Measurements from ENCODE around the gene SLC8A3. TPM values are rescaled to one million over a fixed set of nuclear protein-coding genes. Genes with fewer than 3 reads are reported as not detected.

Gene SLC8A3
- total RNA-seq, 1 experiment from 2014 or later, result not detected

GRCh38 chr14:70123796-70124195 is 65.0 kb downstream of the SLC8A3 start:
- ChIA-PET POLR2A (no interaction called here), CTCF (interaction anchor here (0.7 kb wide), 1 partner anchor 12 kb away, joined by 3 read pairs; no protein-coding TSS in a partner anchor)
- H3K27me3 ChIP-seq (replicated peaks; ENCODE audit: control insufficient read depth, insufficient read depth, low read length), result no peaks in the 10 kb centered on the region
- H3K4me3 ChIP-seq (ENCODE audit: low read depth, low read length), result no peak overlapping the region
- TF ChIP-seq CTCF (IDR thresholded peaks at IDR 0.05; ENCODE audit: insufficient read depth in 1 of 2, low read depth in 1 of 2, low read length in 1 of 2, severe bottlenecking in 1 of 2, unreplicated experiment in 1 of 2), result no peak
- intact Hi-C loops (cut with micrococcal nuclease; ENCODE audit: unreplicated experiment), result no loop called here
- BruUV-seq (replicated peaks), result no TSS peak
- Mint-ChIP-seq H3K9me3 (ENCODE audit: unreplicated experiment) (no peaks in the 10 kb centered on the region), H3K4me1 (ENCODE audit: low read depth, unreplicated experiment) (no peaks in the 10 kb centered on the region), H3K27ac (ENCODE audit: unreplicated experiment) (no peak overlapping the region), H3K27me3 (ENCODE audit: insufficient read depth, unreplicated experiment) (peaks cover 14% of the 10 kb centered on the region), H3K36me3 (ENCODE audit: insufficient read depth, unreplicated experiment) (no peaks in the 10 kb centered on the region), H3K4me3 (ENCODE audit: unreplicated experiment) (no peak overlapping the region)
- H3K9me3 ChIP-seq, result no peaks in the 10 kb centered on the region
- no peaks in the 10 kb centered on the region for H3K4me1 ChIP-seq
- no peak for DNase-seq
- no peaks in the 10 kb centered on the region for H3K36me3 ChIP-seq (ENCODE audit: control insufficient read depth, insufficient read depth, low read length)

- ChIA-PET POLR2A (no interaction called here), CTCF (no interaction called here)
- Histone ChIP-seq H3K27me3 (replicated peaks; ENCODE audit: control insufficient read depth, insufficient read depth, low read length) (no peaks in the 10 kb centered on the region; the same call in 1 of the 2 replicates), H3K4me1 (no peaks in the 10 kb centered on the region), H3K9me3 (no peaks in the 10 kb centered on the region), H3K4me3 (ENCODE audit: low read depth, low read length) (no peak overlapping the region), H3K36me3 (ENCODE audit: control insufficient read depth, insufficient read depth, low read length) (no peaks in the 10 kb centered on the region)
- no TSS peak for BruUV-seq (replicated peaks)
- no peaks in the 10 kb centered on the region for H3K4me1 Mint-ChIP-seq (ENCODE audit: low read depth, unreplicated experiment)
- no peak for DNase-seq
- H3K27me3 Mint-ChIP-seq (ENCODE audit: insufficient read depth, unreplicated experiment), result peaks cover 14% of the 10 kb centered on the region
- no peak overlapping the region for H3K4me3 Mint-ChIP-seq (ENCODE audit: unreplicated experiment)
- H3K27ac Mint-ChIP-seq (ENCODE audit: unreplicated experiment), result no peak overlapping the region
- TF ChIP-seq CTCF (IDR thresholded peaks at IDR 0.05; ENCODE audit: insufficient read depth in 1 of 2, low read depth in 1 of 2, low read length in 1 of 2, severe bottlenecking in 1 of 2, unreplicated experiment in 1 of 2), result no peak
- intact Hi-C loops (cut with micrococcal nuclease; ENCODE audit: unreplicated experiment), result no loop called here
- no peaks in the 10 kb centered on the region for H3K36me3 Mint-ChIP-seq (ENCODE audit: insufficient read depth, unreplicated experiment)
- no peaks in the 10 kb centered on the region for H3K9me3 Mint-ChIP-seq (ENCODE audit: unreplicated experiment)
These were observed 67.2 kb downstream of the SLC8A3 start for GRCh38 chr14:70121521-70121920.

GRCh38 chr14:70118064-70118463 is 70.7 kb downstream of the SLC8A3 start:
- intact Hi-C loops (cut with micrococcal nuclease; ENCODE audit: unreplicated experiment), result loop anchor here (5.0 kb wide), 1 partner anchor 1159 kb away; no protein-coding TSS in a partner anchor
- H3K4me1 ChIP-seq, result no peaks in the 10 kb centered on the region
- no peaks in the 10 kb centered on the region for H3K9me3 Mint-ChIP-seq (ENCODE audit: unreplicated experiment)
- H3K9me3 ChIP-seq, result no peaks in the 10 kb centered on the region
- H3K27me3 ChIP-seq (replicated peaks; ENCODE audit: control insufficient read depth, insufficient read depth, low read length), result no peaks in the 10 kb centered on the region; the same call in 1 of the 2 replicates
- no peaks in the 10 kb centered on the region for H3K4me1 Mint-ChIP-seq (ENCODE audit: low read depth, unreplicated experiment)
- ChIA-PET POLR2A (no interaction called here), CTCF (no interaction called here)
- H3K27me3 Mint-ChIP-seq (ENCODE audit: insufficient read depth, unreplicated experiment), result peaks cover 8% of the 10 kb centered on the region
- no peaks in the 10 kb centered on the region for H3K36me3 ChIP-seq (ENCODE audit: control insufficient read depth, insufficient read depth, low read length)
- H3K4me3 Mint-ChIP-seq (ENCODE audit: unreplicated experiment), result no peak overlapping the region
- no peaks in the 10 kb centered on the region for H3K36me3 Mint-ChIP-seq (ENCODE audit: insufficient read depth, unreplicated experiment)
- no peak for DNase-seq
- TF ChIP-seq CTCF (IDR thresholded peaks at IDR 0.05; ENCODE audit: insufficient read depth in 1 of 2, low read depth in 1 of 2, low read length in 1 of 2, severe bottlenecking in 1 of 2, unreplicated experiment in 1 of 2), result no peak
- BruUV-seq (replicated peaks), result no TSS peak
- no peak overlapping the region for H3K27ac Mint-ChIP-seq (ENCODE audit: unreplicated experiment)
- H3K4me3 ChIP-seq (ENCODE audit: low read depth, low read length), result no peak overlapping the region

All from Caco-2 (cell line).